Progenitor cell of endocrine pancreas (in vitro differentiated cells): ENCODE results near the gene UBA7. TPM values are rescaled to one million over a fixed set of nuclear protein-coding genes. Genes with fewer than 3 reads are reported as not detected.

Source experiments
- DNase-seq: peaks from one replicate; pipeline ENCODE4 v3.0.0; 2021; ENCODE audit warnings: low spot score; ENCODE audit not compliant: unreplicated experiment
- H3K27ac Mint-ChIP-seq: 2 replicates; pipeline ENCODE4 v1.8.0; 2021; ENCODE audit warnings: mild to moderate bottlenecking, moderate library complexity, mixed read lengths
- H3K27me3 Mint-ChIP-seq: 2 replicates; pipeline ENCODE4 v1.8.0; 2021; ENCODE audit warnings: mixed read lengths
- H3K36me3 Mint-ChIP-seq: 2 replicates; pipeline ENCODE4 v1.8.0; 2022; ENCODE audit warnings: mixed read lengths; ENCODE audit not compliant: insufficient read depth
- H3K4me1 Mint-ChIP-seq: 2 replicates; pipeline ENCODE4 v1.8.0; 2021; ENCODE audit warnings: low read depth, mixed read lengths
- H3K4me3 Mint-ChIP-seq: 2 replicates; pipeline ENCODE4 v1.8.0; 2021; ENCODE audit warnings: low read depth, mild to moderate bottlenecking, moderate library complexity, mixed read lengths
- H3K9me3 Mint-ChIP-seq: 2 replicates; pipeline ENCODE4 v1.8.0; 2021; ENCODE audit warnings: low read depth, mixed read lengths
- total RNA-seq: library from RNA; stranded (reverse); gene quantifications from 2 replicates; pipeline ENCODE4 v1.2.1, GENCODE V29; 2021
- TF ChIP-seq, protein P1 (sequence below): fragments of 200-600 bp; sonication (generic); IDR thresholded peaks from one replicate; pipeline ENCODE4 v1.5.0; 2021; ENCODE audit warnings: antibody characterized with exemption, mild to moderate bottlenecking; ENCODE audit not compliant: unreplicated experiment

The UBA7 gene
- total RNA-seq, 1 donor from 2014 or later = 1.2 TPM

DNA sequence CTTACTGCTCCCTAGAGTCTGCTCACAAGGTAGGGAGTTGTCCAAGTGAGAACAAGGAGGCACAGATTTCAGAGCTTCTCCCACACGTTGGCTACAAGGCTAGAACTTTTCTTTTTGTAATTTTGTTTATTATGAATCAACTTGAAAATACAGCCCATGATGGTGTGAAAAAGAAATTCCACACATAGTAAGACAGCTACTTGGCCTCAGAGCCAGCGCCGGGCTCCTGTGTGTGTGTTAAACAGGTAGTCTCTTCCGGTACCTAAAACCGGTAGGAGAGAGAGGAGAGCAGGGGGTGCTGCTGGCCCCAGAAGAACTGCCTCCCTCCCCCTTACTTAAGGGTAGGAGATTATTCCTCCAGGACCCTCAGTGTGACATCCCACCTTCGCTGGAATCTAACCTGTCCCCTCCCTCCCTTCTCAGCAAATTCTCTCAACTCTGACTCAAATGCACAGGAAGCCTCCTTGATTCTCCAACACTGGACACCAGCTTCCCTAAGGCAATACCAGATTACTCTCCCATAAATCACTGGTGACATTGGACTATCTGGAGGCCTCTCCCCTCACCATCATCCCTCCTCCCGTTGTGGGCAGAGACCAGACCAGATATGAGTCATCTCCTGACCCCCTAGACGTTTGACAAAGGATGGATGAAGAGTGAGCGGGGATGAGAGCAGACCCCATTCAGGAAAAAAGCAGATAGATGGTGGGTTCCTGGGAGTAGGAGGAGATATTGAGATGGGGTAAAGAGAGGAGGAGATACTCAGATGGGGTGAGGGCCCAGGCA lies 22.9 kb downstream of the UBA7 start:
- DNase-seq = no peak
- no peaks in the 10 kb centered on the region for H3K36me3 Mint-ChIP-seq
- no peak overlapping the region for H3K27ac Mint-ChIP-seq
- TF ChIP-seq, protein P1, sequence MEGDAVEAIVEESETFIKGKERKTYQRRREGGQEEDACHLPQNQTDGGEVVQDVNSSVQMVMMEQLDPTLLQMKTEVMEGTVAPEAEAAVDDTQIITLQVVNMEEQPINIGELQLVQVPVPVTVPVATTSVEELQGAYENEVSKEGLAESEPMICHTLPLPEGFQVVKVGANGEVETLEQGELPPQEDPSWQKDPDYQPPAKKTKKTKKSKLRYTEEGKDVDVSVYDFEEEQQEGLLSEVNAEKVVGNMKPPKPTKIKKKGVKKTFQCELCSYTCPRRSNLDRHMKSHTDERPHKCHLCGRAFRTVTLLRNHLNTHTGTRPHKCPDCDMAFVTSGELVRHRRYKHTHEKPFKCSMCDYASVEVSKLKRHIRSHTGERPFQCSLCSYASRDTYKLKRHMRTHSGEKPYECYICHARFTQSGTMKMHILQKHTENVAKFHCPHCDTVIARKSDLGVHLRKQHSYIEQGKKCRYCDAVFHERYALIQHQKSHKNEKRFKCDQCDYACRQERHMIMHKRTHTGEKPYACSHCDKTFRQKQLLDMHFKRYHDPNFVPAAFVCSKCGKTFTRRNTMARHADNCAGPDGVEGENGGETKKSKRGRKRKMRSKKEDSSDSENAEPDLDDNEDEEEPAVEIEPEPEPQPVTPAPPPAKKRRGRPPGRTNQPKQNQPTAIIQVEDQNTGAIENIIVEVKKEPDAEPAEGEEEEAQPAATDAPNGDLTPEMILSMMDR = no peak
- no peaks in the 10 kb centered on the region for H3K9me3 Mint-ChIP-seq
- peaks cover under 1% of the 10 kb centered on the region for H3K4me1 Mint-ChIP-seq
- peaks cover 7% of the 10 kb centered on the region for H3K27me3 Mint-ChIP-seq
- no peak overlapping the region for H3K4me3 Mint-ChIP-seq

DNA sequence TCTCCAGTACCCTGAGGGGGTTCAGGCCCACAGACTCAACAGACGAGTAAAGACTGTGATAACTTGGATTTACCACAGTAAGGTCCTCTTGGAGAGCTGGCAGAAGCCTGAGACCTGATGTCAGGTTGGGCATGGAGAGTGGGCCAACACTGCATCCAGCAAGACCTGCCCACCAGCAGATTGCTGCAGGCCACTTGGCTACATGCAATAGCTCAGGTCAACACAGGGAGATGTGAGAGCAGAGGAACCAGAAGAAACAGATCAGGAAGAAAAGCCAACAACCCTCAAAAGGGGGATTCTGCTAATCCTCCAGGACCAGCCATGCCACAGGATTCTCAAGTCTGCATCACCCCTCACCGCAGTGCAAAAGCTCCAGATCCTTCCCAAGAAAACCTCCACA lies 25.7 kb downstream of the UBA7 start:
- no peak for DNase-seq
- TF ChIP-seq, protein P1 = no peak
- Mint-ChIP-seq H3K27me3 (peaks cover 7% of the 10 kb centered on the region), H3K27ac (no peak overlapping the region), H3K9me3 (no peaks in the 10 kb centered on the region), H3K4me1 (peaks cover 8% of the 10 kb centered on the region), H3K36me3 (peaks cover 5% of the 10 kb centered on the region), H3K4me3 (no peak overlapping the region)

DNA sequence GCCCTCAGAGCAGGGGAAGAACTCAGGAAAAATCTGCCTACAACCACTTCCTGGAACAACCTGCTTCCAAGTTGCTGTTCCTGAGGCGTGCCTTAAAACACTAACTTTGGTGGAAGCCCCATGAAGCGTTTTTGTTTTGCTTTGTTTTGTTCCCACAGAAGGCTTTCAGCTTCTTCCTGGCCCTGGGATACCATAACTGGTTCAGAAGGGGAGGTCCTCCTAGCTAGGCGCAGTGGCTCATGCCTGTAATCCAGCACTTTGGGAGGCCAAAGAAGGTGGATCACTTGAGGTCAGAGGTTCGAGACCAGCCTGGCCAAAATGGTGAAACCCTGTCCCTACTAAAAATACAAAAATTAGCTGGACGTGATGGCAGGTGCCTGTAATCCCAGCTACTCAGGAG lies 26.2 kb downstream of the UBA7 start:
- Mint-ChIP-seq H3K4me3 (no peak overlapping the region), H3K27ac (no peak overlapping the region)
- DNase-seq = no peak

DNA sequence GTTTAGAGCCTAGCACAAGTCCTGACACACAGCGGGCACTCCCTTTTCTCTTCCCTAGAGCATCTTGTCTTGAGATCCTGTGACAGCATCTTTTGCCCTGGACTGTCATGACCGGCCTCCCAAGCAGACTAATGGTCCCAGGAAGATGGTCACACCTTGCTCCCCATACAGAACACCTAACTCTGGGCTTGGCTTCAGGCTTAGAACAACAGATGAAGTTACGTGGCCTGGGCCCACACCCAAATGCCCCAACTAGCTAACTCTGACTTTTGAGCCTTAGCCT lies 26.6 kb downstream of the UBA7 start:
- TF ChIP-seq, protein P1 = no peak
- peaks cover 5% of the 10 kb centered on the region for H3K27me3 Mint-ChIP-seq
- no peaks in the 10 kb centered on the region for H3K9me3 Mint-ChIP-seq
- H3K36me3 Mint-ChIP-seq = peaks cover 7% of the 10 kb centered on the region
- peak overlapping the region; percentile 97 for H3K27ac Mint-ChIP-seq
- peak overlapping the region; percentile 89 for H3K4me3 Mint-ChIP-seq
- H3K4me1 Mint-ChIP-seq = peaks cover 8% of the 10 kb centered on the region
- DNase-seq = no peak

More for the DNA sequence above, 26.2 kb downstream of the UBA7 start:
- TF ChIP-seq, protein P1 = no peak
- Mint-ChIP-seq H3K9me3 (no peaks in the 10 kb centered on the region), H3K27me3 (peaks cover 5% of the 10 kb centered on the region), H3K36me3 (peaks cover 5% of the 10 kb centered on the region), H3K4me1 (peaks cover 8% of the 10 kb centered on the region)

DNA sequence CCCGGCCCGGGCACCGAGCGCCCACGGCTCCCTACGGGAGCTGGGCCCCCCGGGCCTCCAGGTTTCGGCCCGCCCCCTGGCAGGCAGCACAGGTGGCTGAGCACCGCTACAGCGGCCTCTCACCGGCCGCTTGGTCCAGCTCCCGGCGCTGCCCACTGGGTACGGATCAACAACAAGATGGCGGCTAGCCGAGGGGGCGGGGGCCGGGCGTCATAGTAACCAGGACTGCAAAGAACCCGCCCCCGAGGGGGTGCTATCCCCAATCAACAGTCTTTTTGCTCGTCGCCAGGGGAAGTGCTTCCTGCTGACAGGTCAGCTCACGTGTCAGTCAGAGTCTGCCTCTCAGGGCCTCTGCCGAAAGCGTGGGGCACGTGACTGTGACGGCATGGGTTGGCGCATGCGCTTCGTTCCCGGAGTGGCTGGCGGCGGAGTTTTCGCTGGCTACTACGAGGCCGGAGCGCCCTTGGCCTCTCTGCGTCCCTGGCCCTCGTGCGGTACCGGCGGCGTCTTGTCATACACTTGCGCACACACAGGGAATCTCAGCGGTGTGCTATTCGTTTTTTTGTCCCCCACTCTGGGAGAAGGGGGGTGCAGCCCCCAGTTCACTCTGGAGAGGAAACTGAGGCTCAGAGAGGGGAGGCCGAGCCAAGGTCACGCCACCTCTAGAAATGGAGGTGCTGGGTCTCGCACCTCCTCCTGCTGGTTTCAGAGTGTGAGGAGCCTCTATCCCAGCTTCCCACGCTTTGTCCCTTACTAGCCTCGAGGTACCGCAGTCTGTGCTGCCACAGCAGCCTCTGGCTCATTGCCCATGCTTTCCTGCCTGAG lies 27.2 kb downstream of the UBA7 start, which contains the start of gene IP6K1:
Gene IP6K1, minus strand, starts transcription at position 186 of the 825 bp plus-strand sequence. CDS start 38,502 bp downstream, outside the sequence.
- Mint-ChIP-seq H3K4me1 (peaks cover 8% of the 10 kb centered on the region), H3K36me3 (peaks cover 7% of the 10 kb centered on the region), H3K9me3 (no peaks in the 10 kb centered on the region), H3K27ac (peak within 1 kb of the TSS; percentile 97), H3K4me3 (peak within 1 kb of the TSS; percentile 89), H3K27me3 (peaks cover 5% of the 10 kb centered on the region)
- DNase-seq = peak; percentile 100
- TF ChIP-seq, protein P1 = no peak
